Caco-2 (cell line): ENCODE results near the gene CCDC188. TPM values are rescaled to one million over a fixed set of nuclear protein-coding genes. Genes with fewer than 3 reads are reported as not detected.

Experiments used
- BruUV-seq: library from RNA; stranded (reverse); fragments of 400-500 nt; replicated peaks from 2 replicates; lab custom pipeline; 2021; lab: Mats Ljungman, UMichigan
- CTCF ChIA-PET: fragments of 300-600 bp; sonication (Branson Sonifier 250); formaldehyde crosslinking; loops from one replicate; lab custom pipeline; 2022; ENCODE audit warnings: antibody characterized with exemption; lab: Charles Lee
- POLR2A ChIA-PET: fragments of 300-600 bp; sonication (Branson Sonifier 250); formaldehyde crosslinking; loops from one replicate; lab custom pipeline; 2022; ENCODE audit warnings: antibody characterized with exemption; lab: Charles Lee
- DNase-seq, 2 experiments: peaks; one replicate each; pipeline versions ENCODE4 v3.0.0 to v3.0.0-alpha.2; 2020 to 2022
- H3K27me3 ChIP-seq: replicated peaks from 2 replicates; pipeline ENCODE4 v1.6.0; 2011; ENCODE audit warnings: low read length; ENCODE audit not compliant: control insufficient read depth, insufficient read depth
- H3K36me3 ChIP-seq: 2 replicates; pipeline ENCODE4 v1.5.1; 2011; ENCODE audit warnings: low read length; ENCODE audit not compliant: control insufficient read depth, insufficient read depth
- H3K4me1 ChIP-seq: fragments of 250-450 bp; sonication (Bioruptor Pico); 2 replicates; pipeline ENCODE4 v1.5.1; 2020; ENCODE audit warnings: mild to moderate bottlenecking
- H3K4me3 ChIP-seq: 2 replicates; pipeline ENCODE4 v1.5.1; 2011; ENCODE audit warnings: low read depth, mild to moderate bottlenecking, control low read depth, low read length
- H3K9me3 ChIP-seq: fragments of 250-450 bp; sonication (Bioruptor Pico); 2 replicates; pipeline ENCODE4 v1.5.1; 2020; ENCODE audit warnings: mild to moderate bottlenecking, moderate library complexity
- H3K27ac Mint-ChIP-seq: one replicate; pipeline ENCODE4 v1.8.0; 2022; ENCODE audit warnings: mixed read lengths; ENCODE audit not compliant: unreplicated experiment
- H3K27me3 Mint-ChIP-seq: one replicate; pipeline ENCODE4 v1.8.0; 2022; ENCODE audit warnings: mixed read lengths; ENCODE audit not compliant: insufficient read depth, unreplicated experiment
- H3K36me3 Mint-ChIP-seq: one replicate; pipeline ENCODE4 v1.8.0; 2022; ENCODE audit warnings: mild to moderate bottlenecking, mixed read lengths; ENCODE audit not compliant: insufficient read depth, unreplicated experiment
- H3K4me1 Mint-ChIP-seq: one replicate; pipeline ENCODE4 v1.8.0; 2022; ENCODE audit warnings: low read depth, mixed read lengths; ENCODE audit not compliant: unreplicated experiment
- H3K4me3 Mint-ChIP-seq: one replicate; pipeline ENCODE4 v1.8.0; 2022; ENCODE audit warnings: mild to moderate bottlenecking, moderate library complexity, mixed read lengths; ENCODE audit not compliant: unreplicated experiment
- H3K9me3 Mint-ChIP-seq: one replicate; pipeline ENCODE4 v1.8.0; 2022; ENCODE audit warnings: mixed read lengths; ENCODE audit not compliant: unreplicated experiment
- CTCF ChIP-seq, 2 experiments: fragments of 200-600 bp in 1 of 2; IDR thresholded peaks; 1 replicate in 1 of 2; 2 replicates in 1 of 2; pipeline versions ENCODE4 v1.5.1 to v1.8.0; 2011 to 2022; ENCODE audit warnings: antibody characterized with exemption in 1 of 2, control low read depth in 1 of 2, inconsistent platforms in 1 of 2, low read depth in 1 of 2, low read length in 1 of 2, mild to moderate bottlenecking in 1 of 2, moderate library complexity in 1 of 2; ENCODE audit not compliant: insufficient read depth in 1 of 2, severe bottlenecking in 1 of 2, unreplicated experiment in 1 of 2
- intact Hi-C: fragments of 100-400 bp; cut with micrococcal nuclease; formaldehyde crosslinking; loops from one replicate; pipeline ENCODE4 v1.10.0; 2022; ENCODE audit not compliant: unreplicated experiment
- total RNA-seq: library from RNA; stranded (reverse); gene quantifications from 2 replicates; pipeline ENCODE4 v1.2.3, GENCODE V29; 2022

Gene CCDC188
- total RNA-seq, 1 experiment from 2014 or later, result not detected

- CTCF ChIA-PET, result interaction anchor here (0.6 kb wide), 1 partner anchor 38 kb away, joined by 3 read pairs; no protein-coding TSS in a partner anchor
- Histone ChIP-seq H3K27me3 (no peaks in the 10 kb centered on the region), H3K36me3 (no peaks in the 10 kb centered on the region), H3K4me1 (peaks cover 7% of the 10 kb centered on the region), H3K9me3 (no peaks in the 10 kb centered on the region), H3K4me3 (no peak overlapping the region)
- no peak for TF ChIP-seq CTCF (IDR thresholded peaks at IDR 0.05; ENCODE audit: insufficient read depth in 1 of 2, low read depth in 1 of 2, low read length in 1 of 2, severe bottlenecking in 1 of 2, unreplicated experiment in 1 of 2)
- H3K27me3 Mint-ChIP-seq, result no peaks in the 10 kb centered on the region
- no peak overlapping the region for H3K27ac Mint-ChIP-seq
- no peaks in the 10 kb centered on the region for H3K9me3 Mint-ChIP-seq
- H3K4me1 Mint-ChIP-seq, result no peaks in the 10 kb centered on the region
- no TSS peak for BruUV-seq
- POLR2A ChIA-PET, result no interaction called here
- no peak overlapping the region for H3K4me3 Mint-ChIP-seq
- no peaks in the 10 kb centered on the region for H3K36me3 Mint-ChIP-seq
- DNase-seq, result no peak
- intact Hi-C loops, result no loop called here
These were observed 20.7 kb upstream of the CCDC188 start for GRCh38 chr22:20171288-20172140.

GRCh38 chr22:20170170-20170569, 19.3 kb upstream of the CCDC188 start:
- Histone ChIP-seq H3K4me3 (no peak overlapping the region), H3K36me3 (no peaks in the 10 kb centered on the region), H3K9me3 (no peaks in the 10 kb centered on the region), H3K27me3 (no peaks in the 10 kb centered on the region), H3K4me1 (peaks cover 7% of the 10 kb centered on the region)
- Mint-ChIP-seq H3K4me3 (no peak overlapping the region), H3K4me1 (no peaks in the 10 kb centered on the region), H3K9me3 (no peaks in the 10 kb centered on the region), H3K27me3 (no peaks in the 10 kb centered on the region), H3K27ac (no peak overlapping the region), H3K36me3 (no peaks in the 10 kb centered on the region)
- intact Hi-C loops, result no loop called here
- BruUV-seq, result no TSS peak
- ChIA-PET POLR2A (no interaction called here), CTCF (no interaction called here)
- no peak for TF ChIP-seq CTCF (IDR thresholded peaks at IDR 0.05; ENCODE audit: insufficient read depth in 1 of 2, low read depth in 1 of 2, low read length in 1 of 2, severe bottlenecking in 1 of 2, unreplicated experiment in 1 of 2)
- DNase-seq, result no peak

- no peaks in the 10 kb centered on the region for H3K9me3 ChIP-seq
- no peaks in the 10 kb centered on the region for H3K36me3 ChIP-seq
- Mint-ChIP-seq H3K36me3 (no peaks in the 10 kb centered on the region), H3K9me3 (peaks cover 4% of the 10 kb centered on the region), H3K4me3 (no peak overlapping the region), H3K4me1 (no peaks in the 10 kb centered on the region), H3K27me3 (no peaks in the 10 kb centered on the region), H3K27ac (no peak overlapping the region)
- no peak for DNase-seq
- CTCF ChIA-PET, result no interaction called here
- no TSS peak for BruUV-seq
- H3K4me3 ChIP-seq, result no peak overlapping the region
- POLR2A ChIA-PET, result no interaction called here
- TF ChIP-seq CTCF (IDR thresholded peaks at IDR 0.05; ENCODE audit: insufficient read depth in 1 of 2, low read depth in 1 of 2, low read length in 1 of 2, severe bottlenecking in 1 of 2, unreplicated experiment in 1 of 2), result no peak
- intact Hi-C loops, result no loop called here
- H3K4me1 ChIP-seq, result peaks cover 7% of the 10 kb centered on the region
- no peaks in the 10 kb centered on the region for H3K27me3 ChIP-seq
These were observed 18.5 kb upstream of the CCDC188 start for GRCh38 chr22:20169253-20169822.
